HG03103 (cell line): ENCODE results near the gene TTC27.

Experiments used
- ATAC-seq: cut with Tn5 transposase; IDR thresholded peaks from one replicate; pipeline ENCODE4 v1.9.1; 2021; ENCODE audit warnings: low read depth; ENCODE audit not compliant: unreplicated experiment

The TTC27 gene

DNA sequence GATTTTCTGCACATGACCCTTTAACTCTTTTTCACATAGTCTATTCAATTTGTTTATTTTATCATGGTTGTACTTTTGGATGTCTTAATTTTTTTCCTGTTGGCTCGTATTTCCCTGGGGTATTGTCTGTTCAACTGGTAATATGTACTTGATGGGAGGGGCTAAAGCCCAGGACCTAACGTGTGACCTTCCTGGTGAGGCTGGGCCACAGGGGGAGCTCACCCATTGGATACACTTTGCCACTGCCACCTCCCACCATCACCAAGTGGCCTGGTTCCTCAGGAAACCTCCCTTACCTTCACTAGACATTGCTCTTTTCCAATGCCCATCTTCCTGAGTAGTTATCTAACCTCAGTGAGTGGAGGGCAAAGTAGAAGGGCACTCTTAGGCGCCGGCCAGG, 175.0 kb downstream of the TTC27 start:
- no peak for ATAC-seq

DNA sequence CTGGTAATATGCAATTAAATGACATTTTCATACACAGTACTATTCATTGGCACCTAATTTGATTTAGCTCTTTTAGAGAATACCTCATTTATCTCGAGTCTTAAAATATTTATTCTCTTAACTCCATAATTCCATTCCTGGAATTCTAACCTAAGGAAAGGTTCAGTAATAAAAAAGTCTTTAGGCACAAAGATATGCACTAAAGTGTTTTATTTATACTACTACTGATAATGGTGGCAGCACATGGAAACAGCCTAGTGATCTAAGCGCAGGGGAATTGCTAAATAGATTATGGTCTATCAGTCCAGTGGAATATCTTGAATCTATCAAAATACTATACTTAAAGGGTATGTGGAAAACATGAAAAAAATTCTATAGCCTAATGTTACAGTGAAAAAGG, 176.4 kb downstream of the TTC27 start:
- no peak for ATAC-seq

DNA sequence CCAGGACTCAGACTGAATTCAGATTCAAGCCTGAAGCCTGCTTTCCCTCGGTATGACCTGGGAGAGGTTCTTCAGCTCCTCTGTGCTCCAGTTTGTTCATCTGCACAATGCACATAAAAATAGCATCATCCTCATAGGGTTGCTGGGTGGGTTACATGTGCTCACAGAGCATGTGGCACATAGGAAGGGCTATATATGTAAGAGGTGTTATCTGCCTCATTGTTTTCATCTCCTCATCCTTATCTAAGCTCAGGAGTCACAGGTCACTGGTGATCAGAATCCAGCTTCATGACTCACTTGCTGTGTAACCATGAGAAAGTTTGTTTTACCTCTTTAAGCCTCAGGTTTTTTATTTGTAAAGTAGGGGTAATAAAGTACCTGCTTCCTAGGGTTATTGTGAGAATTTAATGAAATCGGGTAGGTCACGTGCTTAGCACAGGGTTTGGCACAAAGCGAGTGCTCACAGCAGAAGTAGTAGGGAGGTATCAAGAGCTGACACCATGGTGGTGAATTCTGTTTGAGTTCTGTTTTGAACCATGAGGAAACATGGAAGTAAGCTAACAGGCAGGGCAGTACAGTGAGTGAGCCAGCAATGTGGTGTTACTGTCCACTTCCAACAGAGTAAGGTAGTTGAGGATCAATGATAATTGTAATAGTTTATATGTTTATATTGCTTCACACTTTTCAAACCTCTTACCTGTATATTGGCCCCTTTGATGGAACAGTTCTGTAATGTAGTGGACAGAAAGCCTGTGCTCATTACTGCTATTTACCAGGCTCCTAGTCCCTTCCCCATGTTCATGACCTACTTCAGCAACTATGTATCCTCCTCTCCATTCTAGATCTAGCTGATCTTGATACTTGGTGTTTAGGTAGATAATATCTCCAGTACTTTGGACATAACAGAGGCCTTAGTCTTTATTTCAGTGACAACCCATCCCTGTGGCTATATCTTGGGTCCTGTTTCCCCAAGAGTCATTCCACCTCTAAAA, 177.6 kb downstream of the TTC27 start:
- ATAC-seq: no peak

DNA sequence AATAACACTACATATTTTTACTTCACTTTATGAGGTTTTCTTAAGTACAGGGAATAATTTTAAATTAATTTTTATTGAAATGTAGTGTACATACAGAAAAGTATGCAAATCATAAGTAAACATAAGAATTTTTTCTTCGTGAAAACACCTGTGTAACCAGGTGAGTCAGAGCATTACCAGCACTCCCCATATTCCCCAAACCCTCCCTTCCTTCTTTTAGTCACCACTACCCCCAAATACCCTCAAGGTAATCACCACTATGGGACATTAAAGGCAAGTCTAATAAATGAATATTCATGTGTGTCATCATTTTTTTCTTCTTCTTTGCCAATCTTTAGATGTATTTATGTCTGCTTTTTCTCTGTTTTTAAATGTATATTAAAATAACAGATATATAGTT, 179.0 kb downstream of the TTC27 start:
- ATAC-seq: no peak

DNA sequence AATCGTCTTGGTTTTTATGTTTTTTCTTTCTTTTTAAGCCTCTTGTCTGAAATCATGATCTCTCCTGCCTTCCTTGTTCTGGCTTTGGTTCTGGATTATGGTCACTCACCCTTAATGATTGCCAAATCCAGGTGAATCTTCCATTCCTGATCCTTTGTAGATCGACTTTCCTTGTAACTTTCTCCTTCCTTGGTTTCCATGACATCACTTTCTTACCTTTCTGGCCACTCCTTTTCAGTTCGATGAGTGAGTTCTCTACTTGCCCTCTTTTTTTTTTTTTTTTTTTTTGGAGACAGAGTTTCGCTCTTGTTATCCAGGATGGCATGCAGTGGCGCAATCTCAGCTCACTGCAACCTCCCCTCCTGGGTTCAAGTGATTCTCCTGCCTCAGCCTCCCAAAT, 179.8 kb downstream of the TTC27 start:
- ATAC-seq: no peak

DNA sequence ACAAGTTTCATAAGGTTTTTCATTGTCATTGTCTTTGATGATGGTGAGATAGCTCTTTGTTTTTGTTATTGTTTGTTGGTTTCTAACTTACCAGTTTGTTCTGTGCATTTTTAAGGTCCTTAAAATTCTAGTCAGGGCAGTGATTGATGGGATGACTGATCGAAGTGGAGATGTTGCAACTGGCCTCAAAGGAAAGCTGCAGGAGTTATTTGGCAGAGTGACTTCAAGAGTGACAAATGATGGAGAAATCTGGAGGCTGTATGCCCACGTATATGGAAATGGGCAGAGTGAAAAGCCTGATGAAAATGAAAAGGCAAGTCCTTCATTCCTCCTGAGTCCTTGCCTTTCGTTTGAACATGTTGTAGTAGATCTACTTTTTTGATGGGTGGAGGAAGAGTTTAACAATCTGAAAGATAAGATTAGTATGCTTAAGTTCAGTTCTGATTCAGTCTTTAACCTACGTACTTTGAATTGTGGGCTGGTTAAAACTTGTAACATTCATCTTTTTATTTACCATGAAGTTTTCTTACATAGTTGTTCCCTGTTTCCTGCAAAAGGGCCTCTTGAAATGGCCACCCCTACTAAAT, 183.2 kb downstream of the TTC27 start:
- ATAC-seq: no peak

DNA sequence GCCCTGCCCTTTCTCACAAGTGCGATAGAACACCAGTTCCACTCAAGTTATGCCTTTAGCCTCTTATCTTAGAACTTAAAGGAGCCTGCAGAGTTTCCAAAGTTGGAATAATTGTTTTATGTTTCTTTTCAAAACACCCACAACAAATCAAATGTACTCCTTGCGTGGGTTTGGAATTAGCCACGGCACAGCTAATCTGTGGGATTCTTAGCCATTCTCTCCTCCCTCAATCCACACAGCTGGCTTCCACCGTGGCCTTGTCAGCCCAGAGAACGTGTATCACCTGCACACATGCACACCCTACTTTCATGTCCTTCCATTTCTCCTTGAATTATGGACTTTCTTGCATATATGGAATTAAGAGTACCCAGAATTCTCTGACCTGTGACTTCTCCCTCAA, 183.8 kb downstream of the TTC27 start:
- ATAC-seq: no peak

DNA sequence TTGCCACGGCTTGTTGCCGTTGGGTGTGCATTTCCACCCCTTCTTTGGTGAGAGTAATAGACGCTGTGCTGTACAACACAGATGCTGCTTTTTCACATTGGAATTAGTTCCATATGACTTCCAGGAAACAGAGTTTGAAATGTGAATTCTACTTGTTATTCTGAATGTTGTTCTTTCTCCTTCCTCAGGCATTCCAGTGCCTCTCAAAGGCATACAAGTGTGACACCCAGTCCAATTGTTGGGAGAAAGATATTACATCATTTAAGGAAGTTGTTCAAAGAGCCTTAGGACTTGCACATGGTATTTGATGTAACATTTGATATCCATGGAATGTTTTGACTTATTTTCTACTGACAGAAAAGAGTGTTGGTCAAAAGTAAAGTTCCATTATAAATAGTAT, 184.5 kb downstream of the TTC27 start:
- no peak for ATAC-seq

DNA sequence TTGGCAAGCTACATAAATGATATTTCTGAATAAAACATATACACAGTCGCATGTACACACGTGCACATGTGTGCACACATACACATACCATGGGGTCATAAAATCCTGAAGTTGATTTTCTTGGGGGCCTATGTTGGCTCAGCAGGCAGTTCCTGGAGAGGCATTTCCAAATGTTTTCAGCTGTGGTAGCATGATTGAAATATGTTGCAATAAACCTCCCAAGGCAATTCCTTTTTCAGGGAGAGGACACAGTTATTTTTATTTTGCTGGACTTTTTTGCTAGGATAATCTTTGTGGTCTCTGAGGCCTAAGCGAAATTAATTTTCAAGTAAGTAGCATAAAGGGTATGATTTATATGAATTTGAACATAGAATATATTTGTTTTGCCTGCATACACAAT, 192.2 kb downstream of the TTC27 start:
- ATAC-seq: no peak

DNA sequence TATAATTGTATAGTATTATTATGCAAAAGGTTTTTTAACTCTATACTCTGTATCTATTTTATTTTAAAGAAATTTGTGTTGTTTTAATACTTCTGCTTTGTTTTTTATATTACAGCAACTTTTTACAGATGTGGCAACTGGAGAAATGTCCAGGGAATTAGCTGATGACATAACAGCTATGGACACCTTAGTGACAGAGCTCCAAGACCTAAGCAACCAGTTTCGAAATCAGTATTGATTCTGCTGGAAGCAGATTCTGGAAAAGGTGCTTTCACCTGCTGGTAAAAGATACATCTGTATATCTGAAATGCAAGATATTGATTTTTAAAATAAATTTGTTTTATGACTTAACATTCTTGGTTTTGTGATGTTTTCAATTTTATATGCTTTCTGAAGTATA, 192.9 kb downstream of the TTC27 start:
- no peak for ATAC-seq

DNA sequence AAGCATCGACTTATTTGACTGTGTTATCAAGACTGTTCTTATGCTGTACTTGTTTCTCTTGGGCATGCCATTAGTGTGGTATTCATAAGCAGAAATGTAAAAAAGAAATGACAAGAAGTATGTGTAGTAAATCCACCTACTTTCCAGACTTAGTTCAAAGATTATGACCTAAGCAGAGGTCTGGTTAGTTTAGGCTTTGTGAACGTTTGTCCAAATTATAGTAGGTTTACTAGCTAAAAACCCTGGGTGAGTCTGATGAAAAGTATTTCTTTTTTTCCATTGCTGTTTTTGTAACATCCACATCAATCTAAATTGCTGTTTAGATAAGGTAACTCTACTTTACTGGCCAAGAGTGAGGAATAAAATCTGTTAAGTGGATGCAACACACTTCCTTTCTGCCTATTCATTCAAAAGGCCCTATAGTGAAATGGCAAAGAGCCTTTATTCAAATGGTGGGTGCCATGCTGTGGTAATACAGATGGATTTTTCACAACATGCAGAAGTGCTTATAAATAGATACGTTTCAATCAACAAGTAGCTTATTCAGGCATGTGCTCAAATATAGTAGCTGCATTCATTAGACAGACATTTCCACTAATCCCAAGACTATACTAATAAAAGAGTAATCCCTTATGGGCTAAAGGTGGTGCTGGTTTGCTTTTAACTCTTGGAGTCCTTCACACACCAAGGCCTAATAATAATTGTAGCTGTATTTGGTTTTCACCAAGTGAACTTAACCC, 196.4 kb downstream of the TTC27 start:
- no peak for ATAC-seq

DNA sequence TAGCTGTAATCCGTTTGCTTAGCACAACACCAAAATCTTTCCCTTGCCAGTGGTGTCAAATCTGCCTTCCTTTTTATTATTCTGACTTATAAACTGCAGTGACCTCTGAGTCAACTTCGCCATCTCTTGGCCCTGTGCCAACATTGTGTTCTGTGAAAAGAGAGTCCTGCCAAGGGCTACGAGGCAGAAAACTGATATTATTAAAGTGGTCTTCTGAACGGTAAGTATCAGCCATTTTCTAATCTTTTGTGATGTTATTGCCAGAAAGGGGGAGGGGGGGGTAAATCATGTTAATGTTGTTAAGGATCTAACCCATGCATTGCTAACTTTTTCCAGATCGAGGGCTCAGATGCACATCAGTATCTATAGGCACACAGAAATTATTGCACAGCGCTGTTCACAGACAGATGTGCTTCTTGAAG, 197.5 kb downstream of the TTC27 start:
- ATAC-seq: no peak

DNA sequence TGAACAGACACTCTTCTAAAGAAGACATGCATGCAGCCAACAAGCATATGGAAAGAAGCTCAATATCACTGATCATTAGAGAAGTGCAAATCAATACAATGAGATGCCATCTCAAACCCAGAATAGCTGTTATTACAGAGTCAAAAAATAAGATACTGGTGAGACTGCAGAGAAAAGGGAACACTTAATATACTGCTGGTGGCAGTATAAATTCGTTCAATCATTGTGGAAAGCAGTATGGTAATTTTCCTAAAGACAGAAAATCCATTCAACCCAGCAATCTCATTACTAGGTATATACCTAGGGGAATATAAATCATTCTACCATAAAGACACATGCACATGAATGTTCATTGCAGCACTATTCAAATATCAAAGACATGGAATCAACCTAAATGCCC, 202.3 kb downstream of the TTC27 start:
- no peak for ATAC-seq

DNA sequence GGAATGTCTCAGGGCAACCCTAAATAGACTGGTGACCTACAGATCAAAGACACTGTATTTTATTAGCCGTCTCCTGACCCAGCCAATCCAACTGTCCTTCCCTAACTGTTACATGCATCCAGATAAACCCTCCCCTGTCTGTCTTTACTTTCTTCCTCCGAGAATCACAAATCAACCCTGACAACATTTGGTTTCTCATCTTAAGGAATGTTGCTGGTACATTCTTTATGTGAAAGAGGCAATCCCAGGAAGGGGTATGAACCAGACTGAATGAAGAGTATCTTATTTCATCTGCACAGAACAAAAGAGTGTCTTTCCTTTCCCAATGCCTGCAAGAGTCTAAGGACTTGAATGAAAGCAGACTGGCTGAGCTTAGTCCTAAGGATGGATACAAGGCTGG, 205.0 kb downstream of the TTC27 start:
- ATAC-seq: no peak

DNA sequence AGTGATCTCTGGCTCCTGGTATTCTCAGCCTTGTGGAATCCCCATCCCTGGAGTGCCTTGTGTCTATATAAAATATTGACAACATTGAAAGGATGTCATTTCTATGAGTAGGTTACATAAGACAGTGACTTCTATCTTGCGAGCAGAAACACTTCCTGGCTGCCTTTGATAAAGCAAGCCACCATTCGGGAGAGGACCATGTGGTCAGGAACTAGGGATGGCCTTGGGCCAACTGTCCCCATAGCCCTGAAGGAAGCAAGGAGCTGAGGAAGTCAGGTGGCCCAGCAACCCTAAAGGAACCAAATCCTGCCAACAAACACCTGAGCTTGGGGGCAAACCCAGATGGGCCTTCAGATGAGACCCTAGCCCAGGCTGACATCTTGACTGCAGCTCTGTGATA, 205.9 kb downstream of the TTC27 start:
- ATAC-seq: no peak

DNA sequence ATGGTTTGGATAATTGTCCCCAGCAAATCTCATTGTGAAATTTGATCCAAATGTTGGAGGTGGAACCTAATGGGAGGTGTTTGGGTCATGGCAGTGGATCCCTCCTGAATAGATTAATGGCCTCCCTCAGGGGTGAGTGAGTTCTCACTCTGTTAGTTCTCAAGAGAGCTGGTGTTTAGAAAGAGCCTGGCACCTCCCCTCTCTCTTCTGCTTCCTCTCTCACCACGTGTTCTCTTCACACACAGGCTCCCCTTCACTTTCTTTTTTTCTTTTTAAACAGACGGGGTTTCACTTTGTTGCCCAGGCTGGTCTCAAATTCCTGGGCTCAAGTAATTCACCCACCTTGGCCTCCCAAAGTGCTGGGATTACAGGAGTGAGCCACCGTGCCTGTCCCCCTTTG, 207.3 kb downstream of the TTC27 start:
- no peak for ATAC-seq

DNA sequence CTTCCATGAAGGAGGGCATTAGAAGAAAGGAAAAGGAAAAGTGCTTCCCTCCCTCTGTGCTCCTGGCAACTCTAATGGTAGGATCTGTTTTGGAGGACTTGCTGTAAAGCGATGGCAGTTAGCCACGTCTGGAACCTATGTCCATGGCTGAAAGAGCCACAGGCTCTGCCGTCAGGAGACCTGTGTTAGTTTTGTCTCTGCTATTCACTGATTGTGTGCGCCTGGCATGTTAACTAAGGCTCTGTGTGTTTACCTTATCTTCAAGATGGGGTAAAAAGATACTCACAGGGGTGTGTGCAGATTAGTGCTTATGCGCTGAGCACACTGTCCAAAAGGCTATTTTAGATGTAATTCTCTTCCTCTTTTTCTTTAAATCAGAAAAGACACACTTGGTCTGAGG, 209.1 kb downstream of the TTC27 start:
- ATAC-seq: no peak

DNA sequence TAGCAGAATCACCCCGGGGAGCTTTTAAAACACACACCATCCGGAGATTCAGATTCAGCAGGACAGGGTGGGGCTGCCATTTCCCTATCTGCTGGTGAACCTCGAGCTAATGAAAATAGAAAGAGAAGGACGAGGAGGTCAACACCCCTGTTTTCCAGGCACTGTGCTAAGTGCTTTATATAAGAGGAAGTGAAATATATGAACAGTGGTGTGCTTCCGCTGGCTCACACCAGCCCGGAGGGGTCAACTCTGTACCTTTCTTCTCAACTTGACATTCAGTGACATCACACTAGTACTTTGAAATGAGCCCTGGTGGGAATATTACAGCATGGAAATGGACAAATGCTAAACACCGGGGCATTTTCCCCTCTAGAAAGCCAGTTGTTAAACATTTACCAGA, 210.6 kb downstream of the TTC27 start:
- peak; percentile 94 for ATAC-seq

DNA sequence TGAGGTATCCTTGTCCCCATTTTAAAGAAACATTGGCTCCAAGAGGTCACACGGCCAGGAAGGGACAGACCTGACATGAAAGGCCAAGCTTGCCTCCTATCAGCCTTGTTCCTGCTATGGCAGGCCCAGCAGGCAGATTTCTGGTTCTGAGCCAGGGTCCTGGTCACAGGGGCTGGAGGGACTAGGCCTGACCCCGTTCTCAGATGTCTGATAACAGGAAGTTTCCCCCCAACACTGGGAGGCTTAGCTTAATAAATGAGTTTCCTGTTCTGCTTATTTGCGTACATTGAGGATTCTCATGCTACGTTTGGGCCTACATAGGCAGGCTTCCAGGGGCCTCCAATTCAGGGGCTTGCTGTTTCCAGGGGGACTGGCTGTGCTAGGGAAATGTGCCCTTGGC, 211.1 kb downstream of the TTC27 start:
- ATAC-seq: no peak

DNA sequence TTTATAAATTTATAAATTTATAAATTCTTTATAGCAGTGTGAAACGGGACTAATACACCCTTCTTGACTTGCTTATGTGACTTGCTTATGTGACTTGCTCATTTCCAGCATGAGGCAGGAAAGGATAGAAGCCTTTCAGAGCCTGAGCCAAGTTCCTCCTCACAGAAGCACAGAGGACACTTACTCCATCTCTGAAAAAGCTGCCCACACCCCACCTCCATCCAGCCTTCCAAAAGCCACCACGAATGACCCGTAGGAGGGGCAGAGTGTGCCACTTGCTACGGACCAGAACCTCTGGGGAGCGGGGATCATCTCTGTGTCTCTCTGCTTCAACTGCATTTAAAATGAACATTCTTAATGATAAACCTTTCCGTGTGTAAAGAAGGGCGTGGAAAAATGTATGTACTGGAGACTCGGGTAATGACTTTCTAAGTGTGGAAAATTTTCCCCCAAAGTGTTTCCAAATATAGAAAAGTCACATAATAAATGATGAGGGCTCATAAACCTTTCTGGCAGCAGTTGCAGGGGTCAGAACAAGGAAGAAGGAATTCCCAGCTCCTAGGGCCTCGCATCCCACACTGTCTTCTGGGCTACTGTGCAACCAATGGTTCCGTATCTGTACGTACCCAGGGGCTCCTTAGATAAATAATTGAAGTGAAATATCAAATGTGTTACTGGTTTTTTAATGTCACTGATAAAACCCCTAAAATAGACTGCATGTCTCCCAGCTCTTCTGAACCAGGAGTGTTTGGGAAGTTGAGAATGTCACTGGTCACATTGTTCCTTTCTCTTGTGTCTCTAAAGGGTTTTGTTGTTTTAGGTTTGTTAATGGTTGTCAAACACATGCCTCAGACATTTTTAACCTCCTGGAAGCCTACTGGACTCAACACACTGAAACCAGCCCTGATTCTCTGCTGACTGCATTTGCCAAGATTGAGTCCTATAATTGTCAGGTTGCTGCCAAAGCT, 214.4 kb downstream of the TTC27 start:
- ATAC-seq: no peak
